Stimulated activated naive CD8-positive, alpha-beta T cell treated with anti-CD3 and anti-CD28 coated beads, Interleukin-15, Interleukin-2, amounts not matched to agents 100 ng/mL and 50 ng/mL, for 24 hours (primary cell): ENCODE data around the gene WFDC9.
"Not testable (repeated sequence)": the region's sequence is repeated elsewhere in the genome, so short reads cannot be mapped to it uniquely, and the experiment has no call there.

ENCODE experiments used
- H3K27ac Mint-ChIP-seq: one replicate; pipeline ENCODE4 v1.8.0; 2021; ENCODE audit warnings: mild to moderate bottlenecking, mixed read lengths
- H3K27me3 Mint-ChIP-seq: one replicate; pipeline ENCODE4 v1.8.0; 2021; ENCODE audit warnings: mixed read lengths
- H3K36me3 Mint-ChIP-seq: one replicate; pipeline ENCODE4 v1.8.0; 2021; ENCODE audit warnings: low read depth, mixed read lengths
- H3K4me1 Mint-ChIP-seq: one replicate; pipeline ENCODE4 v1.8.0; 2021; ENCODE audit warnings: low read depth, mixed read lengths
- H3K4me3 Mint-ChIP-seq: one replicate; pipeline ENCODE4 v1.8.0; 2021; ENCODE audit warnings: mild to moderate bottlenecking, mixed read lengths
- H3K9me3 Mint-ChIP-seq: one replicate; pipeline ENCODE4 v1.8.0; 2021; ENCODE audit warnings: mixed read lengths

The WFDC9 gene

DNA sequence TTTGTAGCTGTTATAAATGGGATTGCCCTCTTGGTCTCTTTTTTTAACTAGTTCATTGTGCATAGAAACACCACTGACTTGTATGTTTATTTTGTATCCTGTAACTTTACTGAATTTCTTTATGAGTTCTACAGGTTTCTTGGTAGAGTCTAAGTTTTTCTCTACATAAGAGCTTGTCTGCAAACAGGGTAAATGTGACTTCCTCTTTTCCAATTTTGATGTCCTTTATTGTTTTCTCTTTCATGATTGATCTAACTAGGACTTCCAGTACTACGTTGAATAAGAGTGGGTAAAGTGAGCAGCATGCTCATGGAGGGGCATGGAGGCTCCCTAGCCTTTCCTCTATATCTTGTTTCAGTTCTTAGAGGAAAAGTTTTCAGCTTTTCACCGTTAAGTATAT is 4.5 kb downstream of the WFDC9 start:
- no peaks in the 10 kb centered on the region for H3K36me3 Mint-ChIP-seq
- peaks cover 50% of the 10 kb centered on the region for H3K27me3 Mint-ChIP-seq
- no peak overlapping the region for H3K27ac Mint-ChIP-seq
- H3K9me3 Mint-ChIP-seq = no peaks in the 10 kb centered on the region
- no peak overlapping the region for H3K4me3 Mint-ChIP-seq
- H3K4me1 Mint-ChIP-seq = peaks cover 4% of the 10 kb centered on the region

DNA sequence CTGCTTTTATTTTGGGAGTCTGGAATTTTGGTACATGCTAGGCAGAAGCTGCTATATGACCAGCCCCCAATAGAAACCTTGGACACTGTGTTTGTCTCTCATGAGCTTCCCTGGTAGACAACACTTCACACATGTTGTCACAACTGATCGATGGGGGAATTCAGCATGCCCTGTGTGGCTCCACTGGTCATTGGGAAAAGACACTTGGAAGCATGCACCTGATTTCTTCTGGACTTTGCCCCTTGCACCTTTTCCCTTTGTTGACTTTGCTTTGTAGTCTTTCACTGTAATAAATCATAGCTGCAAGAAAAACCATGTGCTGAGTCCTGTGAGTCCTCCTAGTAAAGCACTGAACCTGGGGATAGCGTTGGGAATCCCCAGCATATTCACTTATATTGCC is 9.5 kb downstream of the WFDC9 start:
- no peaks in the 10 kb centered on the region for H3K4me1 Mint-ChIP-seq
- H3K27me3 Mint-ChIP-seq = peaks cover 33% of the 10 kb centered on the region

DNA sequence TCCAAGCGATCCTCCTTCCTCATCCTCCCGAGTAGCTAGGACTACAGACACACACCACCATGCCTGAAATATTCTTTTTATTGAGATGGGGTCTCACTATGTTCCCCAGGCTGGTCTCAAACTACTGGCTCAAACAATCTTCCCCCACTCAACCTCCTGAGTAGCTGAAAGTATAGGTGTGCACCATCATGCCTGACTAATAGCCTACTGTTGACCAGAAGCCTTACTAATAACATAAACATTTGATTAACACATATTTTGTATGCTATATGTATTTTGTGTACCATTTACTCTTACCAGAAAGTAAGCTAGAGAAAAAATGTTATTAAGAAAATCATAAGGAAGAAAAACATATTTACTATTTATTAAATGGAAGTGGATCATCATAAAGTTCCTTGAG is 13.5 kb downstream of the WFDC9 start:
- Mint-ChIP-seq H3K27ac (no peak overlapping the region), H3K9me3 (no peaks in the 10 kb centered on the region), H3K4me3 (no peak overlapping the region), H3K4me1 (no peaks in the 10 kb centered on the region), H3K27me3 (peaks cover 23% of the 10 kb centered on the region), H3K36me3 (no peaks in the 10 kb centered on the region)

More for the DNA sequence above, 9.5 kb downstream of the WFDC9 start:
- Mint-ChIP-seq H3K27ac (no peak overlapping the region), H3K4me3 (no peak overlapping the region), H3K36me3 (no peaks in the 10 kb centered on the region), H3K9me3 (no peaks in the 10 kb centered on the region)

DNA sequence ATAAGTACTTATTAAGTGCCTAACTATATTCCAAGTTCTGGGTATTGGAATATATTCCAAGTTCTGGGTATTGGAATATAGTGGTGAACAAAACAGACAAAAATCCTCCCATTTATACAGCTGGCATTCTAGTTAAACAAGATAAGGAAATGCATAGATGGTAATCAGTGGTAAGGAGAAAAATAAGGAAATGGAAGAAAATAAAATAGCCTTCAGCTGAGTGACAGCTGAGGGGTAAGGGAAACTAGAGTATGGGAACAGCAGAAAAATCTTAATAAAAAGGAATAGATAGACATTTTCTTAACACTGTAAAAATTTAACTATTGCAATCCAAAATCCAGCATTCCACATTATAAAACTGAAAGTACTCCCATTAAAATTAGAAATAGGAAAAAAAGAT is 18.8 kb downstream of the WFDC9 start:
- peaks cover 35% of the 10 kb centered on the region for H3K27me3 Mint-ChIP-seq
- H3K9me3 Mint-ChIP-seq = peaks cover 5% of the 10 kb centered on the region
- H3K27ac Mint-ChIP-seq = no peak overlapping the region
- peaks cover 29% of the 10 kb centered on the region for H3K4me1 Mint-ChIP-seq
- H3K4me3 Mint-ChIP-seq = no peak overlapping the region
- peaks cover under 1% of the 10 kb centered on the region for H3K36me3 Mint-ChIP-seq

DNA sequence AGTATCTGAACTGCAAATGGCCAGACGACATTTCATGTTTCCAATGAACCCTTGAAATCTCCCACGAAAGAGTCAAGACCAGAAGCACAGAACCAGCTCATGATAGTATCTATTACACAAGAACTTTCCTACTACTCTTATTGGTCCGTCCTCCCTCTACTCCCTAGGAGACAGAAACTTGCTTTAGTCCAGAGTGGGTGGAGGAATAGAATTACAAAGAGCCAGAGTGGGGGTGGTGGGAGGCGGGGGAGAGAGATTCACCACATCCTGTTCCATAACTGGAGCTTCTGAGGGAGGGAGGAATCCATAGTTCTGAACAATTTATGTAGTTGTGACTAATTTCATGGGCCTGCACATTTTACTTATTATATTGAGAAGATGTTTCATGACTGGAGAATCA is 20.0 kb downstream of the WFDC9 start:
- peak overlapping the region; percentile 5 for H3K4me3 Mint-ChIP-seq
- peaks cover 29% of the 10 kb centered on the region for H3K4me1 Mint-ChIP-seq
- H3K36me3 Mint-ChIP-seq = peaks cover 5% of the 10 kb centered on the region
- peaks cover 11% of the 10 kb centered on the region for H3K9me3 Mint-ChIP-seq
- H3K27me3 Mint-ChIP-seq = peaks cover 41% of the 10 kb centered on the region
- H3K27ac Mint-ChIP-seq = peak overlapping the region; percentile 12

DNA sequence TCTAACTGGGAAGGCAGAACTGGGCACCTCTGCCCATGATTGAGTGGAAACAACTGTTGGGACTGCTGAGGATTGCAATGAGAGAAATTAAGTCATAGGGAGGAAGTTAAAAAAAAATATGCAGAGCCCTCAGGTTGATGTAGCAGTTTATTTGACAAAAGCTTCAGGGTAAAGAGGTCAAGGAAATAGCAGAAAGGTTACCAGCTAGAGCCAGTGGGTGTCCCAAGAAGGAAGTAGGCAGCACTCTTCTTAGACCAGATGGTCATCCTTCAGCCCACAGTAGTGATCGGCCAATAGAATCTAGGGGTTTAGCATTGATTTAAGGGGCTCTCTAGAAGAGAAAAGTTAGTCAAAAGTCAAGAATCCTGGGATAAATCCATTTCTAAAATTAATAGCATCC is 23.3 kb downstream of the WFDC9 start:
- H3K9me3 Mint-ChIP-seq = peaks cover 14% of the 10 kb centered on the region
- no peak overlapping the region for H3K27ac Mint-ChIP-seq
- no peak overlapping the region for H3K4me3 Mint-ChIP-seq
- H3K4me1 Mint-ChIP-seq = peaks cover 29% of the 10 kb centered on the region
- peaks cover 5% of the 10 kb centered on the region for H3K36me3 Mint-ChIP-seq
- peaks cover 47% of the 10 kb centered on the region for H3K27me3 Mint-ChIP-seq

DNA sequence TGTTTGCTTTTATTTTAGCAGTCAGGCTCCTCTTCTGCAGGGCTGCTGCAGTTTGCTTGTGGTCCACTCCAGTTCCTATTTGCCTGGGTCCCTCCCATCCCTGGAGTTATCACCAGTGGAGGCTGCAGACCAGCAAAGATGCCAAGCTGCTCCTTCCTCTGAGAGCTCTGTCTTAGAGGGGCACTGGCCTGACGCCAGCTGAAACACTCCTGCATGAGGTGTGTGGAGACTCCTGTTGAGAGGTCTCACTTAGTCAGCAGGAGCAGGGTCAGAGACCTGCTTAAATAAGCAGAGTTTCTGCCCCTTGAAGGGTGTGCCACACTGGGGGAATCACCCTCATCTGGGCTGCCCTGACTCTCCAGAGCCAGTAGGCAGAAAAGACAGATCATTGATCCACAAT is 35.8 kb downstream of the WFDC9 start:
- no peak overlapping the region for H3K27ac Mint-ChIP-seq
- no peaks in the 10 kb centered on the region for H3K36me3 Mint-ChIP-seq
- no peak overlapping the region for H3K4me3 Mint-ChIP-seq
- H3K4me1 Mint-ChIP-seq = peaks cover 9% of the 10 kb centered on the region
- H3K27me3 Mint-ChIP-seq = peaks cover 70% of the 10 kb centered on the region
- H3K9me3 Mint-ChIP-seq = peaks cover 4% of the 10 kb centered on the region

DNA sequence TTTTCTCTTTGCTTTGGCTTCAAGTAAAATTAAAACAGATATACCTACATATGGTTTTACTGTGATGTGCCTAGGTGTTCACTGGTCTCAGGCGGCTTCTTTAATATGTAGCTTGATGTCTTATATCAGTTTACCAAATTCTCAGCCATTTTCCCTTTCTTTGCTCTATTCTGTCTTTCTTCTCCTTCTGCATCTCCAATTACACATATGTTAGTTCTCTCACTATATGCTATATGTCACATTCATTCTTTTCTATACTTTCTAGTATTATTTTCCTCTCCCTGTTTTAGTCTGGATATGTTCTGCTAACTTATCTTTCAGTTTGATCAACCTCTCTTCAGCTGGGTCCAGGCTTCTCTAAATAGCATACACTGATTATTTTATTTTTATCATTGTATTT is 37.6 kb downstream of the WFDC9 start:
- Mint-ChIP-seq H3K4me1 (peaks cover 9% of the 10 kb centered on the region), H3K27me3 (peaks cover 67% of the 10 kb centered on the region), H3K9me3 (peaks cover 4% of the 10 kb centered on the region), H3K36me3 (no peaks in the 10 kb centered on the region), H3K4me3 (no peak overlapping the region), H3K27ac (no peak overlapping the region)

DNA sequence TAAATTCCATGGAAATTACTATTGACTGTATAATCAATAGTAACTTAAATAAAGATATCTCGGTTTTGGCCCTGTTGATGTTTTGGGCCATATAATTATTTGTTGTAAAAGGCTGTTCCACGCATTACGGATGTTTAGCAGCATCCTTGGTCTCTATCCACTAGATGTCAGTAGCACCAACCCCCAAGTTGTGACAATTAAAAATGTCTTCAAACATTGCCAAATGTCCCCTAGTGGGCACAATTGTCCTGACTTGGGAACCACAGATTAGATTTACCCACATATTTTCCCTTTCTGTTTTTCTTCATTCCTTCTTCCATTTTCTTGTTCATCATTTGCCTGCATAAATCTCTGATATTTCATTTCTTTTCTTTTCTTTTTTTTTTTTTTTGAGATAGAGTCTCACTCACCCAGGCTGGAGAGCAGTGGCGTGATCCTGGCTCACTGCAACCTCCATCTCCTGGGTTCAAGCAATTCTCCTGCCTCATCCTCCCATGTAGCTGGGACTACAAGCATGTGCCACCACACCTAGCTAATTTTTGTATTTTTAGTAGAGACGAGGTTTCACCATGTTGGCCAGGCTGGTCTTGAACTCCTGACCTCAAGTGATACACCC is 38.4 kb downstream of the WFDC9 start:
- no peak overlapping the region for H3K4me3 Mint-ChIP-seq
- no peaks in the 10 kb centered on the region for H3K36me3 Mint-ChIP-seq
- peaks cover 4% of the 10 kb centered on the region for H3K9me3 Mint-ChIP-seq
- H3K27me3 Mint-ChIP-seq = peaks cover 66% of the 10 kb centered on the region
- peaks cover 9% of the 10 kb centered on the region for H3K4me1 Mint-ChIP-seq
- no peak overlapping the region for H3K27ac Mint-ChIP-seq

DNA sequence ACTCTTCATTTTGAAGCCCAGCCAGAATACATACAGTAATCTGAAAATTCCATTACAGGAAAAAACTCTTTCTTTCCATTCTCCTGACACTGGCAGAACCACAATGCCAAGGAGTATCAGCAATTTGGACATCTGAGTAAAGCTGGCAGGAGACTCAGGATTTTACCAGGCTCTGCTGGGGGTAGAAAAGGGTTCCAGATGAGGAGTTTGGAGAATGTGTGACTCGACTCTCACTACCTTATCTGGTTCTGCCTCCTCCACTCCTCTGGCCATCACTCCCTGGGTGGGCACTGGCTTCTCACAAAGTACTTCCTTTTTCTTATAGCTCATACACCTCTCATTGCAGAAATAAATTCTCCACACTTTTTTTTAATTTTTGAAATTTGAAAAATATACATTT is 41.4 kb downstream of the WFDC9 start:
- Mint-ChIP-seq H3K36me3 (no peaks in the 10 kb centered on the region), H3K27ac (no peak overlapping the region), H3K9me3 (peaks cover 4% of the 10 kb centered on the region), H3K27me3 (peaks cover 47% of the 10 kb centered on the region), H3K4me3 (no peak overlapping the region), H3K4me1 (peaks cover 9% of the 10 kb centered on the region)

DNA sequence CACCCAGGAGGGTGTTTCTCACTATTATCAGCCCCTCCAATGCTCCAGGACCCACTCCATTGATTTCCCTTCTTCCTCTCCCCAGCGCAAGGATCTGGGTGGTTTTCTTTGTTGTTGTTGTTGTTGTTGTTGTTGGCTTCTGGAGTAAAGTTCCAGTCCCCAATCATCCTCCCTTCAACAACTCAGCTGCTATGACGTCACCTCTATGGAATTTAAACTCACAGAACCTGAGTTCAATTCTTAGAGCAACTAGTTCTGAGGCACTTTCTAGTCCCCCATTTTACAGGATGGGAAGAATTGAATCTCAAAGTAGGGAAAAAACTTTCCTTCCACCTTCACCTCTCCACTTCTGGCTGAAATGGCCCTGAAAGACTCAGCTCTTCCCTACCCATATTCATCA is 42.3 kb downstream of the WFDC9 start:
- Mint-ChIP-seq H3K36me3 (no peaks in the 10 kb centered on the region), H3K27me3 (peaks cover 37% of the 10 kb centered on the region), H3K4me1 (peaks cover 9% of the 10 kb centered on the region), H3K9me3 (peaks cover 4% of the 10 kb centered on the region), H3K27ac (no peak overlapping the region), H3K4me3 (no peak overlapping the region)

DNA sequence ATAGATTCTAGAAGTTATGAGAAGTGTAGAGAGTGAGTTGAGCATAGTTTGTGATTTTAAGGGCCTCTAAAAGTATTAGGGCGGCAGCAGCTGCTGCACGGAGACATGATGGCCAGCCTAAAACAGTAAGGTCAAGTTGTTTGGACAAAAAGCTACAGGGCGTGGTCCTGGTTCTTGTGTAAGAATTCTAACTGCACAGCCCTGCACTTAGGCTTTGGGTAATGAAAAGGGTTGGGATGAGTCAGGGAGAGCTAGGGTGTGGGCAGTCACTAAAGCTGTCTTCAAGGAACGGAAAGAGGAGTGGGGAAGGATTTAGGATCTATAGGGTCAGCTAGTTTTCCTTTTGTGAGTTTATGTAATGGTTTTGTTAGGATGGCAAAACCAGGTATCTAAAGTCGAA is 45.1 kb downstream of the WFDC9 start:
- H3K4me1 Mint-ChIP-seq, H3K4me3 Mint-ChIP-seq, H3K36me3 Mint-ChIP-seq, H3K9me3 Mint-ChIP-seq, H3K27ac Mint-ChIP-seq: not testable (repeated sequence)
- H3K27me3 Mint-ChIP-seq = peaks cover 24% of the 10 kb centered on the region

DNA sequence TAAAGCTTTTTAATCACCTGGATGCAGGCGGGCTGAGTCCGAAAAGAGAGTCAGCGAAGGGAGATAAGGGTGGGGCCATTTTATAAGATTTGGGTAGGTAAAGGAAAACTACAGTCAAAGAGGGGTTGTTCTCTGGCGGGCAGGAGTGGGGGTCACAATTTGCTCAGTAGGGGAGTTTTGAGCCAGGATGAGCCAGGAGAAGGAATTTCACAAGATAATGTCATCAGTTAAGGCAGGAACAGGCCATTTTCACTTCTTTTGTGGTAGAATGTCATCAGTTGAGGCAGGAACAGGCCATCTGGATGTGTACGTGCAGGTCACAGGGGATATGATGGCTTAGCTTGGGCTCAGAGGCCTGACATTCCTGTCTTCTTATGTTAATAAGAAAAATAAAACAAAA is 46.8 kb downstream of the WFDC9 start:
- H3K9me3 Mint-ChIP-seq, H3K36me3 Mint-ChIP-seq, H3K4me1 Mint-ChIP-seq, H3K27ac Mint-ChIP-seq, H3K4me3 Mint-ChIP-seq: not testable (repeated sequence)
- H3K27me3 Mint-ChIP-seq = peaks cover 28% of the 10 kb centered on the region

DNA sequence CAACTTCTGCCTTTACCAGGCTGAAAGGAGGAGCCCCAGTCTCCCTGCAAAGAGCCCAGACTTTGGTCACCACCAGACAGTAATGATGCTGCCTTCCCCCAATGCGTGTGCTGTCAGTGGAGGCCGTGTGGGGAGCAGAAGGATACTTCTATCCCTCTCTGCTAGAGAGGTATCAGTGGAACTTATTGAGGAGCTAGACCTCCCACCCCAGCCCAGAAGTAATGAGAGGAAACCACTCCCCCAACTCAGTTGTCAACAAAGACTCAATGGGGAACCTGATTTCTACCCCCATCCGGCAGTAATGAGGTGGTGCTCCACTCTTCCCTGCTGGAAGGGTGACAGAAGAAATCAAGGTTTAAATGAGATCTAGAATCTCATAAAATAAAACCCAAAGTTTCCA is 47.6 kb downstream of the WFDC9 start:
- no peaks in the 10 kb centered on the region for H3K4me1 Mint-ChIP-seq
- peaks cover 25% of the 10 kb centered on the region for H3K27me3 Mint-ChIP-seq
- H3K27ac Mint-ChIP-seq = no peak overlapping the region
- no peaks in the 10 kb centered on the region for H3K36me3 Mint-ChIP-seq
- no peaks in the 10 kb centered on the region for H3K9me3 Mint-ChIP-seq
- no peak overlapping the region for H3K4me3 Mint-ChIP-seq

DNA sequence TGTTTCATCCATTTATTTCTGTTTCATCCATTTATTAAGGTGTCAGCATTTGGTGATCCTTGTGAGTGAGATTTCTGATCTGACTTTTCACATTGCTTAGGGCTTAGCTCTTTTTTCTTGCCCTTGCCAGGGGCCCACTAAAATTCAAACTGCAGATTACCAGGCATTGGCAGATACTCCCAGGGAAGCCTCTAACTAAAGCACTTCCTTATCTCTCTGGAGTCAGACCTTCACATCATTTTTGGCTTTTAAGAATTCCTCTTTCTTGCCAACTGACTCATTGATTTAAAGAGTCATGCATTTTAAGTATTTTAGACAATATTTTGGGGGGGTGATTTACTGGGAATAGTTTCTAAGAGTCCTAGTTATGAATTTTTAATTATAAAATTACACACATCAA is 49.4 kb downstream of the WFDC9 start:
- H3K27ac Mint-ChIP-seq = no peak overlapping the region
- H3K9me3 Mint-ChIP-seq = no peaks in the 10 kb centered on the region

DNA sequence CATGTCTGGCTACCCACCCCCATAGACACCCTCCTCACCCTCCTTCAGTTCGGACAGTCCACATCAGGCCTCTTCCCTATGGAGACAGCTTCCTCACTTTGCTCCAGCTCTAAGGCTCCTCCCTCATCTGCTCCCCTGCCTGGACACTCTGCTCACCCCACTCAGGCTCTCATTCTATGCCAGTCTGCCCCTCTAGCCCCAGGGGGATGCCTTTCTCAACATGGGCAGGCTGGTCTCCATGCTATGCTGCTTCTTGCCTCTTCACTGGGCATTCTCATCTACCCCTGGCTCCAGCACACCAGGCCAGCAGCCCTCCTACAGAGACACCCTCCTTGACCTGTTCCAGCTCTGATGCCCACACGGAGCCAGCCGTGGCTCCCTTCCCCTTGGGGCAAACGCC is 51.9 kb downstream of the WFDC9 start, which contains the start of gene WFDC8:
Gene WFDC8 (minus strand): TSS at position 101 of the 400 bp plus-strand sequence. CDS start 37 bp downstream, at position 64.
- no peak within 1 kb of the TSS for H3K27ac Mint-ChIP-seq
- peaks cover 30% of the 10 kb centered on the region for H3K27me3 Mint-ChIP-seq
- no peaks in the 10 kb centered on the region for H3K9me3 Mint-ChIP-seq
- no peaks in the 10 kb centered on the region for H3K4me1 Mint-ChIP-seq
- H3K4me3 Mint-ChIP-seq = no peak within 1 kb of the TSS
- no peaks in the 10 kb centered on the region for H3K36me3 Mint-ChIP-seq

More for the DNA sequence above, 49.4 kb downstream of the WFDC9 start:
- Mint-ChIP-seq H3K4me1 (no peaks in the 10 kb centered on the region), H3K36me3 (no peaks in the 10 kb centered on the region), H3K4me3 (no peak overlapping the region), H3K27me3 (peaks cover 20% of the 10 kb centered on the region)
